ENCODE measurements around the gene CBX2. TPM values are rescaled to one million over a fixed set of nuclear protein-coding genes. Genes with fewer than 3 reads are reported as not detected.

The CBX2 gene
- polyA plus RNA-seq, 2 of the 4 experiments (the other 2 are of a cell fraction), result 7.4 to 16.4 TPM

DNA sequence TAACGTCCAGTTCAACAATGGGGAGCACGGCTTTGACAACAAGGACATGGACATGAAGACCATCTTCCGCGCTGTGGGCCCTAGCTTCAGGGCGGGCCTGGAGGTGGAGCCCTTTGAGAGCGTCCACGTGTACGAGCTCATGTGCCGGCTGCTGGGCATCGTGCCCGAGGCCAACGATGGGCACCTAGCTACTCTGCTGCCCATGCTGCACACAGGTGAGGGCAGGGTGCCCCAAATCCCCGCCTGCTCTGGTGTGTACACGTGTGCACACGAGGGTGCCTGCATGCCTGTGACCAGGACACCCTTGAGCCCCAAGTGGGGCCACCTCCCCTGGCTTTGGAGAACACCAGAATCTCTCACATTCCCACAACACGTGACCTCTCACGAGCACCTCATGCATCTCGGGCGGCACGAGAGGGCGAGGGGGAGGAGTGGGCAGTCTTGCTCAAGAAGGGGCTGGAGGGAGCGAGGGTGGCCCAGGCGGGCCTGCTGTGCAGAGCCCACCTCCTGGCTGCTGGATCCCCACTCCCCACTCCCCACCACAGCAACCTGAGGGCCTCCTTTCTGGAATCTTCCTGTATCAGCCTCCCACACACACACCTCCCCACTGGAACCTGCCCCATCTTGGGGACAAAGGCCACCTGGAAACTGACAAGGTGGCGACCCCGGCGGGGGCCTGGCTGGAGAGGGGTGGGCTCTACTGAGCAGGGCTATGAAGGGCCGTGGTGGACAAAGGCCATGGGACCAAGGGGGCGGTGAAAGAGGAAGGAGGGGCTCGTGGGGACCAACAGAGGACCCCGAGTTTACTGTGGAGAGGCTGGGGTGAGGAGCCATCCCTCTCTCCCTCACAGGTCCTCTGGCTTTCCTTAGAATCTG lies 40.7 kb upstream of the CBX2 start:
- Histone ChIP-seq H3K9me3 (no peaks in the 10 kb centered on the region), H3K27ac (no peak overlapping the region), H3K4me2 (no peak overlapping the region), H3K4me3 (no peak overlapping the region), H3K4me1 (peaks cover 9% of the 10 kb centered on the region; the same call in 2 of the 3 replicates)
- no peak for FAIRE-seq
- ChIA-PET CTCF (interaction anchor here (0.6 to 10.4 kb wide), 5 partner anchors 9 to 179 kb away, joined by 3 to 125 read pairs (median 3); no protein-coding TSS in a partner anchor), POLR2A (no interaction called here)
- ATAC-seq, result no peak
- DNase-seq (ENCODE audit: low read depth in 1 of 2, low spot score in 1 of 2), result no peak
- WGBS (ENCODE audit: missing lambda C conversion rate), result 71% methylated on average over 30 of the region's 30 CpGs
- TF ChIP-seq ZNF302 (CRISPR knock-in tag; IDR thresholded peaks at IDR 0.05) (no peak), MAZ (IDR thresholded peaks at IDR 0.05; ENCODE audit: borderline replicate concordance, low read depth, low read length) (no peak), ZSCAN20 (CRISPR knock-in tag; IDR thresholded peaks at IDR 0.05) (no peak), BCL3 (IDR thresholded peaks at IDR 0.05) (no peak), HES2 (IDR thresholded peaks at IDR 0.05) (no peak), RARB (CRISPR knock-in tag; IDR thresholded peaks at IDR 0.05) (no peak), POLR2A (IDR thresholded peaks at IDR 0.05; ENCODE audit: low read length) (no peak)
- TF ChIP-seq, protein P1, sequence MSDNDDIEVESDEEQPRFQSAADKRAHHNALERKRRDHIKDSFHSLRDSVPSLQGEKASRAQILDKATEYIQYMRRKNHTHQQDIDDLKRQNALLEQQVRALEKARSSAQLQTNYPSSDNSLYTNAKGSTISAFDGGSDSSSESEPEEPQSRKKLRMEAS (IDR thresholded peaks at IDR 0.05), result no peak

DNA sequence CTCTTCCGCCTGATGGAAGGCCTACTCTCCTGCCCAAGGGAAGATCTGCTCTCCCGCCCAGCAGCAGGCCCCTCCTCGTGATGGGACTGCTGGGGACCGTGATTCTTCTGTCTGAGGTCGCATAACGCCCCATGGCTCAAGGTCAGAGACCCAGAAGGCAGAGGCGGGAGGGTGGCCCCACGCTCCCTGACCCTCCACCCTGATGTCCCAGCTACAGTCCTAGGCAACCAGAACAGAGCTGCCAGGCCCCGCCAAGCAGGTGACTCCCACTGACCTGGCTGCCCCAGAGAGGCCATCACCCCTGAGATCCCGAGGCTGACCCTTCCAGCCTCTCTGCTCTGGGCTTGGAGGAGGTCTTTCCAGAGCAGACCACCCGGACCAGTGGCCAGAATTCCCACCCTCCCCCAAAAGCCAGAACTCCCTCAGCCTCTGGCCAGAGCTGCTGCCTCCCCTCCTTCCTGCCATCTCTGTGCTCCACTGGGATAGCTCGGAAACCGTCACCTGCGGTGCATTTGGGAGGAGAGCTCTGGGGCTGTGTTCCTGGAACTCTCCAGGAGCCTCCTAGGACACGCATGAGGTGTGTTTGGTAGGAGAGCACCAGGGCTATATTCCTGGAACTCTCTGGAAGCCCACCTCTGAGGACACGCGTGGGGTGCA lies 39.9 kb upstream of the CBX2 start:
- Histone ChIP-seq H3K4me3 (no peak overlapping the region), H3K9me3 (no peaks in the 10 kb centered on the region), H3K4me2 (no peak overlapping the region), H3K27ac (no peak overlapping the region), H3K4me1 (peaks cover 10% of the 10 kb centered on the region; the same call in 2 of the 3 replicates)
- CTCF ChIA-PET, result interaction anchor here (0.8 to 10.4 kb wide), 8 partner anchors 8 to 693 kb away, joined by 3 to 254 read pairs (median 4); partner anchors contain the start of gene CBX2
- TF ChIP-seq NR3C1 (IDR thresholded peaks at IDR 0.05) (no peak), ESRRA (IDR thresholded peaks at IDR 0.05; ENCODE audit: borderline replicate concordance, low read length) (no peak)
- ATAC-seq (no peak), FAIRE-seq (no peak), DNase-seq (ENCODE audit: low read depth in 1 of 2, low spot score in 1 of 2) (no peak)
- WGBS (ENCODE audit: missing lambda C conversion rate), result 86% methylated on average over 17 of the region's 17 CpGs
- POLR2A ChIA-PET, result no interaction called here

DNA sequence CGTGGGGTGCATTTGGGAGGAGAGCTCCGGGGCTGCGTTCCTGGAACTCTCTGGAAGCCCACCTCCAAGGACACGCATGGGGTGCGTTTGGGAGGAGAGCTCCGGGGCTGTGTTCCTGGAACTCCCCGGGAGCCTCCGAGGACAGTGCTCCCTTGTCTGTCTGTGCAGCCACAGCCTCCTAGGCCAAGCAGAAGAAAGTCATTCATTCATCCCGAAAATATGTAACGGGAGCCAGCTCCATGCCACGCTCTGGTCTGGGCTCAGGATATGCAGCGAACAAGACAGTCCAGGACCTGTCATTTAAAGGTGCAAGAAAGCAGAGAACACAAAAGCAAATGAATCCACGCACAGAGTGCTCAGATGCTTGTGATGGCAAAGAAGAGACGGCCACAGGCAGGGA lies 39.3 kb upstream of the CBX2 start:
- ATAC-seq (no peak), FAIRE-seq (no peak), DNase-seq (ENCODE audit: low read depth in 1 of 2, low spot score in 1 of 2) (no peak)
- TF ChIP-seq KDM1A (IDR thresholded peaks at IDR 0.05; ENCODE audit: low read depth) (no peak), CBX8 (IDR thresholded peaks at IDR 0.05) (no peak), BHLHE40 (IDR thresholded peaks at IDR 0.05; ENCODE audit: low read depth, low read length) (no peak), NR3C1 (IDR thresholded peaks at IDR 0.05) (no peak), ZNF302 (CRISPR knock-in tag; IDR thresholded peaks at IDR 0.05) (no peak), TFCP2L1 (CRISPR knock-in tag; IDR thresholded peaks at IDR 0.05) (no peak), ZSCAN20 (CRISPR knock-in tag; IDR thresholded peaks at IDR 0.05) (no peak), ZC3H11A (IDR thresholded peaks at IDR 0.05) (no peak), JUN (IDR thresholded peaks at IDR 0.05) (no peak), EP300 (IDR thresholded peaks at IDR 0.05) (no peak), HOXB13 (CRISPR knock-in tag; IDR thresholded peaks at IDR 0.05; ENCODE audit: low read depth) (no peak), NFE2L2 (conservative IDR thresholded peaks at IDR 0.05; ENCODE audit: low read length) (no peak), JUNB (IDR thresholded peaks at IDR 0.05) (no peak), MYC (IDR thresholded peaks at IDR 0.05; ENCODE audit: borderline replicate concordance, low read length) (no peak), RCOR1 (IDR thresholded peaks at IDR 0.05; ENCODE audit: low read depth, low read length) (no peak), CBX2 (IDR thresholded peaks at IDR 0.05; ENCODE audit: borderline replicate concordance, low read depth) (no peak), CHD2 (IDR thresholded peaks at IDR 0.05; ENCODE audit: low read length, partially characterized antibody) (no peak)
- POLR2A ChIA-PET, result no interaction called here
- Histone ChIP-seq H3K4me3 (no peak overlapping the region), H3K4me2 (no peak overlapping the region), H3K27ac (no peak overlapping the region), H3K4me1 (peaks cover 10% of the 10 kb centered on the region; the same call in 2 of the 3 replicates), H3K9me3 (no peaks in the 10 kb centered on the region)
- CTCF ChIA-PET, result interaction anchor here (0.8 to 10.4 kb wide), 10 partner anchors 8 to 693 kb away, joined by 3 to 254 read pairs (median 4); partner anchors contain the start of gene CBX2
- 93% methylated on average over 14 of the region's 14 CpGs for WGBS (ENCODE audit: missing lambda C conversion rate)
